ENCODE results near the gene BORA.
A peak's percentile ranks its signal among the peaks of the same experiment; 100 is the strongest.
"Not testable (repeated sequence)": the region's sequence is repeated elsewhere in the genome, so short reads cannot be mapped to it uniquely, and the experiment has no call there.

The BORA gene

GRCh38 chr13:72727417-72728289 lies at the start of gene BORA, which contains the start of gene MZT1:
Gene BORA (plus strand): TSS chr13:72727923. CDS start chr13:72728941, 1,018 bp downstream.
Gene MZT1 (minus strand): TSS chr13:72727629. CDS start chr13:72727602, 27 bp downstream.
- peak; percentile 89 to 95 (median 93) for DNase-seq

DNA sequence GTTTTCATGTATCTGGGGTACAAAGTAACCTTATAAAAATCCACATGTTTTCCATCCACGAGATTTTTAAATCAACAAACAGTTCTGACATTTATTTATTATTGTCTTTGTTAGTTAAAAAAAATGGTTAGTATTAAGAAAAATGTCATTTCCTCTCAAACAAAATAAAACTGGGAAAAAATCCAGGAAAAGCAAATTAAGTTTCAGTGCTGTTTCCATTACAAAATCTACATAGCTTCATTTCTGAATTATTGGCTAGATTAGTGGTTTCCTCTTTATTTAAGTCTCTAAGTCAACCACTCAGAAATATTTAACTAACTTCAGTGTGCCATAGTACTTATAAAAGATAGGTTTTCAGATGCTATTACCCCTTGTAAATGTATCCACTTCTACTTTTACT lies 49.4 kb upstream of the BORA start:
- DNase-seq, result no peak

GRCh38 chr13:72680353-72680752 lies 47.4 kb upstream of the BORA start:
- no peak for DNase-seq

DNA sequence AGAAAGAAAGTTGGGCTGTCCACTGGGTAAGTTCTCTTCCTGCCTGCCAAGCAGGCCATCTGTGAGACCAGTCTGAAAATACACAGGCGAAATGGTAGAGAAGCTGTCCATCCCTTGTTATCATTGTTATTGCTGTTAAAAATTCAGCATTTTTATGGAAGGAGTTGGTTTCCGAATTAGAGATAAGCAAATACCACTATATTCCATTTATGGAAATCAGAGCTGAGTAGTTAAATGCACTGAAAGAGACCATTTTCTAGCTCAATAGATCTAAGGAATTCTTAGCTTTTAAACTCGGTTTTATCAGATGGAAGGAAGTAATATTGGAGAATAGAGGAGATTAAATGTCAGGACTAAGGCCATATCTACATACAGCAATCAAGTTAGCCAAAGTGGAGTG lies 41.0 kb upstream of the BORA start:
- DNase-seq, result no peak

DNA sequence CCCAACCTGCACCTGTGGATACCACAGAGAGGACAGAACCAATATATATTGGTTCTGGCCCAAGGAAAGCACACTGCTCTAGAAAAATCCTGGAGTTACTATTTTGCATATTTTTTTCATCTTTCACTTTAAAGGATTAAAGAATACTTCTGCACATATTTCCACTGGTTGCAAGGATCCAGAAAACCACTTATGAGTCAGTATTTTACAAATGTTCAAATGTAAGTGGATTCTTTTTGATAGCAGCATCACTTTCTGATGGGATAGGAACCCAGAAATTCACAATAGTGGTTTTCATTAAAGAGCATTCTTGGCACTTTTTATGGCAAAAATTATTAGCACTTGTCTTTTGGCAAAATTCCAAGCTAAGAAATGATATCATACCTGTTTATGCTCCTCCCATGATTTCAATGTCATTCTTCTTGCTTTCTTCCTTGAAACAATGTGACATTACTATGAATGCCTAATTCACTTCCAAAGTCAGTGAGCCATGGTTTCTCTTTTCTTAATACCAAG lies 38.5 kb upstream of the BORA start:
- no peak for DNase-seq

GRCh38 chr13:72692884-72693514 lies 34.7 kb upstream of the BORA start:
- no peak for DNase-seq

- DNase-seq, result no peak
These were observed 33.9 kb upstream of the BORA start for GRCh38 chr13:72693832-72694231.

GRCh38 chr13:72694314-72694713 lies 33.4 kb upstream of the BORA start:
- DNase-seq, result no peak

DNA sequence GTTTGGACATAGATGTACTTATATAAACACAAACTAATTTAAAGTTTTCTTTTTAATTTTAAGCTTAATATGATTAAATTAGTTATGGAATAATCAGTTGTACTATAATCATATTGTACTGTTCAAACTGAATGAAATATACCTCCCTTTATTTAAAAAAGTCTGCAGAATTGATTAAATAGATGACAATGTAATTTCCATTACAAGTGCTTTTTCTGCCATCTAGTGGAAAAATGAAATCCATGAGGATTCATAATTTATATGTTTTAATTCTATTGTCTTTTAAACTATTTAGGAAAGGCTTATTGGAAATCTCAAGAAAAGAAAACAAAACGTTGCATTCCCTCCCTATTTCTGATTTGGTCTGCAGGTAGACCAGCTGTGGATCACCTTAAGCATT lies 31.1 kb upstream of the BORA start:
- DNase-seq, result no peak

- no peak for DNase-seq
These were observed 29.6 kb upstream of the BORA start for GRCh38 chr13:72698164-72698563.

DNA sequence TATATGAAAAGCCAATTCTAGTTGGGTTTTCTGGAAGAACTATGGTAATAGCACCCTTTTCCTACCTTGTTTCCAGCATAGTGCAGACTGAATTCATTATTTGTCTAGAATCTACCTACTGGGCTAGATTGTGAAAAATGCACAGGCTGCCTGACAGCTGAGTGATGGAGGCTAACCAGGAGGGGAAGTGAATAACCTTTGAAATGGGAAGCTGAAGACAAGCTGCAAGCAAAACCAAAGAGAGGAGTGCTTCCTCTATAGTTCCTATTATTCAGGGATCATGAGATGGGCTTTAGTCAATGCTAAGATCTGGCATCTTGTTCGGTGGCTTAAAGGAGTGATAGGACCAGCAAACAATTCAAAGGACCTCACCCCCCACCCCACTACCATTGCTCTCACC lies 27.2 kb upstream of the BORA start:
- no peak for DNase-seq

GRCh38 chr13:72716776-72717175 lies 10.9 kb upstream of the BORA start:
- no peak for DNase-seq

DNA sequence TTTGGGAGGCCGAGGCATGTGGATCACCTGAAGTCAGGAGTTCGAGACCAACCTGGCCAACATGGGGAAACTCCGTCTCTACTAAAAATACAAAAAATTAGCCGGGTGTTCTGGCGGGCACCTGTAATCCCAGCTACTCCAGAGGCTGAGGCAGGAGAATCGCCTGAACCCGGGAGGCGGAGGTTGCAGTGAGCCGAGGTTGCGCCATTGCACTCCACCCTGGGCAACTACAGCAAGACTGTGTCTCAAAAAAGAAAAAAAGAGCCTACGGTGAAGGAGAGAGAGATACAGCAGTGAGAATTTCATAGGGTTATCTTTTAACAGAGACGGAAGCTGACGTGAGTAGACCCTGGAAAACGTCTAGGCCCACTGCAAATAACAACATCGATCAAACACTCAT lies 1.5 kb upstream of the BORA start:
- DNase-seq, result not testable (repeated sequence)

GRCh38 chr13:72726726-72727416 lies 852 bp upstream of the BORA start:
- peak in 4 of 6 experiments; percentile 24 to 51 (median 41) for DNase-seq

DNA sequence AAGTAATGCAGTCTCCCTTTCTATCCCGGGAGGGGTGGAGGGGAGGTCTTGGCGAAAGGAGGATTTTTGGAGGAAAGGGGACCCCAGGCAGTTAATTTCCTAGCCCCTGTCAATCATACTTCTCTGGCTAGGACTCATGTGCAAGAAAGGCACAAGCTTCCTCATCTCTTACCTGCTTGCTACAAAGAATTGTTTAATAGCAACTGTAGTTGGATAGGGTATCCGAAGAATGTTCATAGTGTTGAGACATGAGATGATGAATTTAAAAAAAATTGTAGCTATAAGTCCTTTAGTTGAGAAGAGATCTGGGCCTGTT lies 525 bp downstream of the BORA start:
- no peak for DNase-seq

DNA sequence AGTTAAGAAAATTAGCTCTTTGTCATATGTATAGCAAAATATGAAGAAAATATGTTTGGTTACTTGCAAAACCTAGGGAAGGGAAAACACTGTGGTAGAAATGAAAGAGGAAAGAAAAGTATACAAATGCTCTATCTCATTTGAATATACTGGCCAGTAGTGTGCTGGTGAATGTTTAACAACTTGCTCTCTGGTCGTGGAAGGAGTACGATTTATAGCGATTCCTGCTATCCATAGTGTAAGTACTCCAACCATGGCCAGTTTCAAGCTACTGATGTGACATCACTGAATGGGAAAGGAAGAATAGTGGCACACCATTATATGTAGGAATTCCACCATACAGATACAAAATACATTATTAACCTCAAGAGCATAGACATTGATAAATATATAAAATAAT lies 9.3 kb downstream of the BORA start:
- no peak for DNase-seq

DNA sequence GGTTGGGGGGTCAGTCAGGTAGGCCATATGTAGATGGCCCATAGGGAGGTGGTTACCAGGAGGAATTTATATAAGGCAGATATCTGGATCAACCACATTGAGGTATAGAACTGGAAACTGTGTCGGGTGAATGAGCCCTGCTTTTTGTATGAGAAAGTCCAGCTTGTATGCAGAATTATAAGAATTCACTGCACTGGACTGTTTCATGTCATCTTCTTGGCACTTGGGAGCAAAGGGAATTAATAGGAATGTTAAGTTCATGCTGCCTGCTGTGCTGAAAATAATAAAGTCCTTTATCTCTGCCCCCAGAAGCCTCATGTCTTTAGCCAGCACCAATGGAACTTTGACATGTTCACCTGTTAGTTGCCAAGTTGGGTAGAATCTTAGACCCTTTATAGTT lies 12.3 kb downstream of the BORA start:
- DNase-seq, result no peak

GRCh38 chr13:72745260-72745659 lies 17.5 kb downstream of the BORA start:
- DNase-seq, result no peak

DNA sequence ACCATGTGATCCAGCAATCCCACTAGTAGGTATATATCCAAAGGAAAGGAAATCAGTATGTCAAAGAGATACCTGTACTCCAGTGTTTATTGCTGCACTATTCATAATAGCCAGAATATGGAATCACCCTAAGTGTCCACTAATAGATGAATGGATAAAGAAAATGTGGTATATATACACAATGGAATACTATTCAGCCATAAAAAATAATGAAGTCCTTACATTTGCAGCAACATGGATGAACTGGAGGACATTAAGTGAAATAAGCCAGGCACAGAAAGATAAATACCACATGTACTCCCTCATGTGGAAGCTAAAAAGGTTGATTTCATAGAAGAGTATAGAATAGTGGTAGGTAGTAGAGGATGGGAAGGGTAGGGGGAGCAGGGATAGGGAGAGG lies 23.5 kb downstream of the BORA start:
- DNase-seq, result no peak

DNA sequence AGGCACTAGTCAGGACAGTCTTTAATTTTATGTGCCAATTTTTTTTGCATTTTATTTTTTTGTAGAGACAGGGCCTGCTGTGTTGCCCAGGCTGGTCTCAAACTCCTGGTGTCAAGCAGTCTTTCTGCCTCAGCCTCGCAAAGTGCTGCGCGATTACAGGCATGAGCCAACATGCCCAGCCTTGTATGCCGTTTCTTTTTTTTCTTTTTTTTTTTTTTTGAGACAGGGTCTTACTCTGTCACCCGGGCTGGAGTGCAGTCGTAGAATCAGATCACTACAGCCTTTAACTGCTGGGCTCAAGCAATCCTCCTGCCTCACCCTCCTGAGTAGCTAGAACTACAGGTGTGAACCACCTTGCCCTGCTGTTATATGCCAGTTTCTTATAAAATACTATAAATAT lies 26.4 kb downstream of the BORA start:
- DNase-seq, result no peak

- no peak for DNase-seq
These were observed 30.2 kb downstream of the BORA start for GRCh38 chr13:72757792-72758535.

- DNase-seq, result no peak
These were observed 32.5 kb downstream of the BORA start for GRCh38 chr13:72760189-72760588.

GRCh38 chr13:72763411-72763810 lies 35.7 kb downstream of the BORA start:
- DNase-seq, result no peak
